ENCODE measurements around the gene DUSP2. TPM values are rescaled to one million over a fixed set of nuclear protein-coding genes. Genes with fewer than 3 reads are reported as not detected.

The DUSP2 gene
- polyA plus RNA-seq, 4 donors: 4.0 to 6.2 (median 4.7) TPM

- DNase-seq (ENCODE audit: low read depth in 4 of 4, low spot score in 2 of 4): no peak
Measured at GRCh38 chr2:96105152-96105915, 39.9 kb downstream of the DUSP2 start.

GRCh38 chr2:96104487-96104861 is 40.8 kb downstream of the DUSP2 start:
- no peak for DNase-seq (ENCODE audit: low read depth in 4 of 4, low spot score in 2 of 4)

DNA sequence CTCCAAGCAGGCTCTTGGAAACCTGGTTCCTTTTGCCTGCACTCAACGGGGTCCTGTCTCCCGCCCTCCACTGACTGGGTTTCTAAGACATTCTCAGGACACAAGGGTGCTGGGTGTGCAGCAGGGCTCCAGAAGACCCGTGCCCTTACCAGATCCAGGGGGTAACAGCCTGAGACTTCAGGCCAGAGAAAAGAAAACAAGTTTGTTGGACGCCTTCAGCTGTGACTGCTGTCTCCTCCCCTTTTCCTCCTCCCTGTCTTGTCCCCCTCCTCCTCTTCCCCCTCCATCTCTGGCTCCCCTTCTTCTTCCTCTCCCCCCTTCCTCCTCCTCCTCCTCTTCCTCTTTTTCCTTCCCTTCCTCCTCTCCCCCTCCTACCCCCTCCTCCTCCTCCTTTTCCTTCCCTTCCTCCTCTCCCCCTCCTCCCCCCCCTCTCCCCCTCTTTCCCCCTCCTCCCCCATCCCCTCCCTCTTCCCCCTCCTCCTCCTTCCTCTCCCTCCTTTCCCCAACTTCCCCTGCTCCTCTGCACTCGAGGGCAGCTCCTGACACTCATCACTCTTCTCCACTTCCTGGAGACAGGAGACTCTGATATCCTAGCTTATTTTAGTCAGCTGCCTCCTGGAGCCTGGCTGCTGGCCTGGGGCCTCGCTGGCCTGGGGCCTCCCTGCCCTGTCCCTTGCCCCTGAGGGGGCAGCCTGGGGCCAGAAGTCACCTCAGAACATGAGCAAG is 41.3 kb downstream of the DUSP2 start:
- no peak for DNase-seq (ENCODE audit: low read depth in 4 of 4, low spot score in 2 of 4)

GRCh38 chr2:96103187-96103601 is 42.0 kb downstream of the DUSP2 start:
- no peak for DNase-seq (ENCODE audit: low read depth in 4 of 4, low spot score in 2 of 4)

DNA sequence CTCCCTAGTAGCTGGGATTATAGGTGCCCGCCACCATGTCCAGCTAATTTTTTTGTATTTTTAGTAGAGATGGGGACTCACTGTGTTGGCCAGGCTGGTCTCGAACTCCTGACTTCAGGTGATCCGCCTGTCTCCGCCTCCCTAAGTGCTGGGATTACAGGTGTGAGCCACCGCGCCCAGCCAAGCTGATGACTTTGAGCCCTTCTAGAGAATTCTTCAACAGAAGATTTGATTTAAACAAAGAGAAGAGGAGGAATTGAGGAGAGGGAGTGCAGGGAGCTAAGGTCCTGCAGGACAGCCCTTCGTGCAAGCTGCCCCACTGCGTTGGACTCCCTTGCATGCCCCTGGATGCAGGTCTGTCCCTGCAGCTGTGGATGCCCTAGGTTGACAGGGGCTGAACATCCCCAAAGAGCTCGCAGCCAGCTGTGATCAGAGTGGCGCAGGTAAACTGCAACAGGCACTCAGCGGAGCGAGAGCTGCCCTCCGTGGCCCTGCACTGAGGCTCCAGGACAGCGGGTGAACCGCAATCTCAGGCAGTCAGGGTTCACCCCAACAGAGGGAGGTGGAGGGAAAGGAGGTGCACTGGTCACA is 42.5 kb downstream of the DUSP2 start:
- no peak for DNase-seq (ENCODE audit: low read depth in 4 of 4, low spot score in 2 of 4)

GRCh38 chr2:96100893-96101304 is 44.3 kb downstream of the DUSP2 start:
- DNase-seq (ENCODE audit: low read depth in 4 of 4, low spot score in 2 of 4): no peak

GRCh38 chr2:96099861-96100798 is 45.1 kb downstream of the DUSP2 start:
- DNase-seq (ENCODE audit: low read depth in 4 of 4, low spot score in 2 of 4): no peak

DNA sequence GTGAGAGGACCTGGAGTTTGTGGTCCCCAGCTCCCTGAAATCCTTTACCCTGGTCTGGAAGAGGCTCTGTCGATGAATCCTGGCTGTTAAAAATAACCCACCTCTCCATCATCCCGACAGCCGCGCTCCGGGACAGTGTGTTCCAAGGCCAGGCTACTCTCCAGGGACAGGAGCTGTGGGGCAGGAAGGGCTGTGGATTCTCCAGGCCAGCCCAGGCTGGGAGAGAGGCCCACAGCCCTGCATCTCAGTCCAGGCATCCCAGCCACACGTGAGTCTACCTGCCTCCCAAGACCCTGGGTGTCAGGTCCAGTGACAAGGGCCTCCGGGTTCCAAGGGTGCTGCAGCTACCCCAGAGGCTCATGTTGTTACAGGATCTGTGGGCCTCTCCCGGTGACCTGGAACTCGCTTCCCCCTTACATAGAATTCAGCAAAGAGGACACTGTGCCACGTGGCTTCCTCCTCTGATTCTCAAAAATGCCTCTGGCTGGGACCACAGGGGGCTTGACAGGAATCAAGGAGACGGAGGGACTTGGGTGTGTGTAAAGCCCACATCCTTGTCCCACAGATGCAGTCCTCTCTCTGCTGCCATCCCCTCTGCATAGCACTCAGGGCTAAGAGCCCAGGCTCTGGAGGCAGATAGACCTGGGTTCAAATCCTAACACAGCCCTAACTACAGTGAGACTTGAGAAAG is 46.2 kb downstream of the DUSP2 start:
- no peak for DNase-seq (ENCODE audit: low read depth in 4 of 4, low spot score in 2 of 4)

- DNase-seq (ENCODE audit: low read depth in 4 of 4, low spot score in 2 of 4): no peak
Measured at GRCh38 chr2:96097951-96098823, 47.1 kb downstream of the DUSP2 start.

- DNase-seq (ENCODE audit: low read depth in 4 of 4, low spot score in 2 of 4): no peak
Measured at GRCh38 chr2:96097441-96097840, 47.8 kb downstream of the DUSP2 start.

GRCh38 chr2:96095116-96095636 is 50.1 kb downstream of the DUSP2 start:
- no peak for DNase-seq (ENCODE audit: low read depth in 4 of 4, low spot score in 2 of 4)

DNA sequence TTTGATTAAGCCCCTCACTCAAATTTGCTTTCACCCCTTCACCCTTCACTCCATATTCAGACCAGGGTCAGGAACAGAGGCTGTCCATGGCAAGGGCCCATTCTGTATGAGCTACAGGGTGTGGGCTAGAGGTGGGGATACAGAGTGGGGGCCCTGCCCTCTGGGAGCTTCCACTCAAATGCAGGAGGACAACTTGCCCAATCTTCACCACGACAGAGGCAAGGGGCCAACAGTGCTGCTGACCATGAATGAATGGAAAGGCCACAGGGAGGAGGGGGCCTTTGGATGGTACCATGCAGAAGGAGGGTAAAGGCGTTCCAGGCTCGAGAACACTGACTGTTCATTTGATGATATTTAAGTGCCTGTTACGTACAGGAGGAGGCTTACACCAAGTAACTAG is 51.7 kb downstream of the DUSP2 start:
- no peak for DNase-seq (ENCODE audit: low read depth in 4 of 4, low spot score in 2 of 4)

Other genes starting within 250 kb of the DUSP2 start
- 10 to 100 TPM in 3 of 4 donors, 1 to 10 TPM in 1; 7.6 to 39.6 (median 18.7) TPM for gene ANKRD36C, start 153.6 kb downstream of the DUSP2 start, polyA plus RNA-seq (ENCODE audit: insufficient read length in 4 of 4)
- gene GPAT2, start 110.5 kb downstream of the DUSP2 start, polyA plus RNA-seq (ENCODE audit: insufficient read length in 4 of 4): 1 to 10 TPM; 2.9 to 5.0 (median 3.5) TPM
- gene ADRA2B, start 28.9 kb downstream of the DUSP2 start, polyA plus RNA-seq (ENCODE audit: insufficient read length in 4 of 4): 1 to 10 TPM; 3.0 to 5.1 (median 4.0) TPM
- gene ASTL, start 6.9 kb downstream of the DUSP2 start, polyA plus RNA-seq (ENCODE audit: insufficient read length in 4 of 4): under 1 TPM; 0.13 to 0.27 (median 0.18) TPM
- gene STARD7, start 63.4 kb upstream of the DUSP2 start, polyA plus RNA-seq (ENCODE audit: insufficient read length in 4 of 4): 100 to 1,000 TPM; 122 to 146 (median 138) TPM
- 10 to 100 TPM; 41.9 to 46.2 (median 45.2) TPM for gene TMEM127, start 120.6 kb upstream of the DUSP2 start, polyA plus RNA-seq (ENCODE audit: insufficient read length in 4 of 4)
- gene CIAO1, start 120.8 kb upstream of the DUSP2 start, polyA plus RNA-seq (ENCODE audit: insufficient read length in 4 of 4): 10 to 100 TPM; 61.5 to 82.0 (median 72.3) TPM
- 100 to 1,000 TPM; 177 to 201 (median 189) TPM for gene SNRNP200, start 160.1 kb upstream of the DUSP2 start, polyA plus RNA-seq (ENCODE audit: insufficient read length in 4 of 4)
- 1 to 10 TPM; 3.9 to 5.7 (median 4.8) TPM for gene ITPRIPL1, start 179.9 kb upstream of the DUSP2 start, polyA plus RNA-seq (ENCODE audit: insufficient read length in 4 of 4)
- 10 to 100 TPM; 16.1 to 21.5 (median 17.7) TPM for gene NCAPH, start 190.3 kb upstream of the DUSP2 start, polyA plus RNA-seq (ENCODE audit: insufficient read length in 4 of 4)